ENCODE results near the gene NOP53. TPM values are rescaled to one million over a fixed set of nuclear protein-coding genes. Genes with fewer than 3 reads are reported as not detected.

Gene NOP53
- total and polyA plus RNA-seq, 2 of the 13 experiments (the other 11 are each of a cell fraction or from before 2014, with no cell fraction given) = 53.9 to 141 TPM

GRCh38 chr19:47745010-47745901, at the start of gene NOP53 (continued):
- TF ChIP-seq, protein P1, sequence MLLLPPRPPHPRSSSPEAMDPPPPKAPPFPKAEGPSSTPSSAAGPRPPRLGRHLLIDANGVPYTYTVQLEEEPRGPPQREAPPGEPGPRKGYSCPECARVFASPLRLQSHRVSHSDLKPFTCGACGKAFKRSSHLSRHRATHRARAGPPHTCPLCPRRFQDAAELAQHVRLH (CRISPR knock-in tag; IDR thresholded peaks at IDR 0.05; ENCODE audit: borderline replicate concordance, low read depth) = peak; percentile 78; the same call in 1 of the 2 replicates
- TF ChIP-seq ZNF251 (CRISPR knock-in tag; IDR thresholded peaks at IDR 0.05) (no peak), ETS1 (CRISPR knock-in tag; IDR thresholded peaks at IDR 0.05) (no peak), SAFB2 (CRISPR knock-in tag; IDR thresholded peaks at IDR 0.05; ENCODE audit: borderline replicate concordance, low read depth) (no peak), MEIS2 (CRISPR knock-in tag; IDR thresholded peaks at IDR 0.05) (no peak; the same call in 1 of the 2 replicates), NONO (IDR thresholded peaks at IDR 0.05) (no peak), NONO (CRISPR knock-in tag; conservative IDR thresholded peaks at IDR 0.05) (no peak), HNRNPH1 (optimal IDR thresholded peaks at IDR 0.05; ENCODE audit: low read depth, low read length) (no peak), CSRNP1 (CRISPR knock-in tag; IDR thresholded peaks at IDR 0.05) (no peak), SOX13 (IDR thresholded peaks at IDR 0.05) (no peak), SOX13 (CRISPR knock-in tag; conservative IDR thresholded peaks at IDR 0.05 in 1 of 2, IDR thresholded peaks at IDR 0.05 in 1 of 2) (no peak; a peak in 1 of 4 replicates), RAD51 (IDR thresholded peaks at IDR 0.05; ENCODE audit: borderline replicate concordance) (no peak), SMARCE1 (IDR thresholded peaks at IDR 0.05; ENCODE audit: borderline replicate concordance) (no peak), ISX (CRISPR knock-in tag; conservative IDR thresholded peaks at IDR 0.05) (no peak), TAF15 (IDR thresholded peaks at IDR 0.05; ENCODE audit: low read depth, low read length, poor library complexity, severe bottlenecking) (no peak), CERS6 (CRISPR knock-in tag; IDR thresholded peaks at IDR 0.05) (no peak), ZNF644 (CRISPR knock-in tag; IDR thresholded peaks at IDR 0.05; ENCODE audit: low read depth) (peak; percentile 100), ASH2L (IDR thresholded peaks at IDR 0.05; ENCODE audit: insufficient read length, low read depth, low read length) (peak; percentile 81)
- TF ChIP-seq, protein P2, sequence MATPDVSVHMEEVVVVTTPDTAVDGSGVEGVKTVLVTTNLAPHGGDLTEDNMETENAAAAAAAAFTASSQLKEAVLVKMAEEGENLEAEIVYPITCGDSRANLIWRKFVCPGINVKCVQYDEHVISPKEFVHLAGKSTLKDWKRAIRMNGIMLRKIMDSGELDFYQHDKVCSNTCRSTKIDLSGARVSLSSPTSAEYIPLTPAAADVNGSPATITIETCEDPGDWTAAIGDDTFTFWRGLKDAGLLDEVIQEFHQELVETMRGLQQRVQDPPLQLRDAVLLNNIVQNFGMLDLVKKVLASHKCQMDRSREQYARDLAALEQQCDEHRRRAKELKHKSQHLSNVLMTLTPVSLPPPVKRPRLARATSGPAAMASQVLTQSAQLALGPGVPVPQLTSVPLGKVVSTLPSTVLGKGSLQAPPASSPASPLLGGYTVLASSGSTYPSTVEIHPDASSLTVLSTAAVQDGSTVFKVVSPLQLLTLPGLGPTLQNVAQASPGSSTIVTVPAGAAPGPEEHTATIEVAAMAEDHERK (CRISPR knock-in tag; IDR thresholded peaks at IDR 0.05; ENCODE audit: low read depth) = peak; percentile 62; the same call in 1 of the 2 replicates
